ENCODE data around the gene FKBP11.

The FKBP11 gene

DNA sequence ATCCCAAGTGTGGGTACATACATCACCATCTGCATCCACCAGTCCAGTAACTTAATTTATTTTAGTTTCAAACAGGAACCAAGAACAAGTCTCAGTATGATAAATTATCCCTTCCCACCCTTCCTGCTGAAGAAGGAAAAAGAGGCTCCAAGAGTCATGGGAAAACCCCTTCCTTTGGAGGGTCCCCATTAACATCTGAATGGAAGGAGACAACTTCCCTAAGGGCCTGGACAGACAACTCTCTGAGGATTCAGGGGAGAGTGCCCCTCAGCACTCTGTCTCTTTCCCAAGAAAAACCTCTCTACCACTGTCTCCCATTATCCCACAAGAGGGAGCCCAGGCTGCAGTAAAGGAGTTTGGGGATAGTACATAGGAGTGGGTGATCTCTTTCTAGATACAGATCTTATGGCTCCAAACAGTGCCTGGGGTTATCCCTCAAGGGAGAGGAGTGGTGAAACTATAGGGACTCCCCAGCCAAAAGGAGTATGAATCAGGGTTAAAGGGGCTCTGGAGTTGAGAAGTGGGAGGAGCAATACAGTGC, 40.1 kb upstream of the FKBP11 start:
- H3K9me3 ChIP-seq (ENCODE audit: insufficient read depth, low read length) = no peaks in the 10 kb centered on the region
- no peak overlapping the region for H3K27ac ChIP-seq (ENCODE audit: low read length)
- no peaks in the 10 kb centered on the region for H4K20me1 ChIP-seq (ENCODE audit: insufficient read depth, low read length)
- no peaks in the 10 kb centered on the region for H3K79me2 ChIP-seq (ENCODE audit: low read length)
- 0 out of 2 replicates have a peak overlapping the region, but pooled peaks have one; percentile 85 for H2AFZ ChIP-seq (ENCODE audit: low read depth, low read length)
- no peak overlapping the region for H3K4me3 ChIP-seq (ENCODE audit: low read length)
- peaks cover 50% of the 10 kb centered on the region for H3K4me1 ChIP-seq (ENCODE audit: low read length)
- no peaks in the 10 kb centered on the region for H3K27me3 ChIP-seq (ENCODE audit: low read depth, low read length)
- H3K4me2 ChIP-seq (ENCODE audit: low read length) = peak overlapping the region; percentile 60
- TF ChIP-seq EZH2phosphoT487 (IDR thresholded peaks at IDR 0.05; ENCODE audit: low read depth) = no peak
- TF ChIP-seq, protein P1, sequence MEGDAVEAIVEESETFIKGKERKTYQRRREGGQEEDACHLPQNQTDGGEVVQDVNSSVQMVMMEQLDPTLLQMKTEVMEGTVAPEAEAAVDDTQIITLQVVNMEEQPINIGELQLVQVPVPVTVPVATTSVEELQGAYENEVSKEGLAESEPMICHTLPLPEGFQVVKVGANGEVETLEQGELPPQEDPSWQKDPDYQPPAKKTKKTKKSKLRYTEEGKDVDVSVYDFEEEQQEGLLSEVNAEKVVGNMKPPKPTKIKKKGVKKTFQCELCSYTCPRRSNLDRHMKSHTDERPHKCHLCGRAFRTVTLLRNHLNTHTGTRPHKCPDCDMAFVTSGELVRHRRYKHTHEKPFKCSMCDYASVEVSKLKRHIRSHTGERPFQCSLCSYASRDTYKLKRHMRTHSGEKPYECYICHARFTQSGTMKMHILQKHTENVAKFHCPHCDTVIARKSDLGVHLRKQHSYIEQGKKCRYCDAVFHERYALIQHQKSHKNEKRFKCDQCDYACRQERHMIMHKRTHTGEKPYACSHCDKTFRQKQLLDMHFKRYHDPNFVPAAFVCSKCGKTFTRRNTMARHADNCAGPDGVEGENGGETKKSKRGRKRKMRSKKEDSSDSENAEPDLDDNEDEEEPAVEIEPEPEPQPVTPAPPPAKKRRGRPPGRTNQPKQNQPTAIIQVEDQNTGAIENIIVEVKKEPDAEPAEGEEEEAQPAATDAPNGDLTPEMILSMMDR (IDR thresholded peaks at IDR 0.05; ENCODE audit: low read depth, low read length) = no peak; the same call in 1 of the 2 replicates
- H3K9ac ChIP-seq (ENCODE audit: low read length) = peak overlapping the region; percentile 43; the same call in 1 of the 2 replicates
- H3K36me3 ChIP-seq (replicated peaks; ENCODE audit: low read depth, low read length) = no peaks in the 10 kb centered on the region

GRCh38 chr12:48961801-48962200, 36.5 kb upstream of the FKBP11 start:
- Histone ChIP-seq H3K36me3 (replicated peaks; ENCODE audit: low read depth, low read length) (no peaks in the 10 kb centered on the region), H4K20me1 (ENCODE audit: insufficient read depth, low read length) (no peaks in the 10 kb centered on the region), H3K4me3 (ENCODE audit: low read length) (no peak overlapping the region), H3K27ac (ENCODE audit: low read length) (no peak overlapping the region), H2AFZ (ENCODE audit: low read depth, low read length) (no peak overlapping the region), H3K9ac (ENCODE audit: low read length) (no peak overlapping the region), H3K4me2 (ENCODE audit: low read length) (no peak overlapping the region), H3K9me3 (ENCODE audit: insufficient read depth, low read length) (no peaks in the 10 kb centered on the region), H3K27me3 (ENCODE audit: low read depth, low read length) (no peaks in the 10 kb centered on the region), H3K79me2 (ENCODE audit: low read length) (peaks cover 5% of the 10 kb centered on the region), H3K4me1 (ENCODE audit: low read length) (peaks cover 25% of the 10 kb centered on the region)
- no peak for TF ChIP-seq EZH2phosphoT487 (IDR thresholded peaks at IDR 0.05; ENCODE audit: low read depth)
- TF ChIP-seq, protein P1 (IDR thresholded peaks at IDR 0.05; ENCODE audit: low read depth, low read length) = no peak

GRCh38 chr12:48961331-48961730, 36.0 kb upstream of the FKBP11 start:
- H3K4me1 ChIP-seq (ENCODE audit: low read length) = peaks cover 21% of the 10 kb centered on the region
- H3K9me3 ChIP-seq (ENCODE audit: insufficient read depth, low read length) = no peaks in the 10 kb centered on the region
- H3K4me3 ChIP-seq (ENCODE audit: low read length) = no peak overlapping the region
- TF ChIP-seq, protein P1 (IDR thresholded peaks at IDR 0.05; ENCODE audit: low read depth, low read length) = no peak
- no peak for TF ChIP-seq EZH2phosphoT487 (IDR thresholded peaks at IDR 0.05; ENCODE audit: low read depth)
- no peak overlapping the region for H2AFZ ChIP-seq (ENCODE audit: low read depth, low read length)
- no peaks in the 10 kb centered on the region for H3K27me3 ChIP-seq (ENCODE audit: low read depth, low read length)
- H3K79me2 ChIP-seq (ENCODE audit: low read length) = peaks cover 9% of the 10 kb centered on the region
- H3K4me2 ChIP-seq (ENCODE audit: low read length) = no peak overlapping the region
- no peaks in the 10 kb centered on the region for H4K20me1 ChIP-seq (ENCODE audit: insufficient read depth, low read length)
- no peaks in the 10 kb centered on the region for H3K36me3 ChIP-seq (replicated peaks; ENCODE audit: low read depth, low read length)
- no peak overlapping the region for H3K9ac ChIP-seq (ENCODE audit: low read length)
- no peak overlapping the region for H3K27ac ChIP-seq (ENCODE audit: low read length)

DNA sequence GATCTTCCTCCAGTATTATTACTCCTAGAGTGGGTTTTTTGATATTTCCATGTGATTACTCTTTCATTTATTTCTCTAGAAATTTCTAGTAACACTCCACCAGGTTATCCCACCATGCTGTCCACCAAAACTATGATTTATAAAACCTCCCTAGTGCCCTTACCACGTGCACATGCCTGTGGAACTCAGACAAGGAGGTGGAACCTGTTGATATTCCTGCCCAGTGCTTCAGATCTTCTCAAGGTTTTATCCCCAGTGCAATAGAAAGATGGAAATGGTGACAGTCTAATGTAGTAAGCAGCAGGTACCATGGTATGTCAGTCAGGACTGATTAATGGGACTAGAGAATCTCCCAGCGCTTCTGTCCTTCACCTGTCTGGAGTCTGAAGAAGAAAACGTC, 35.5 kb upstream of the FKBP11 start:
- no peak overlapping the region for H3K4me2 ChIP-seq (ENCODE audit: low read length)
- TF ChIP-seq EZH2phosphoT487 (IDR thresholded peaks at IDR 0.05; ENCODE audit: low read depth) = no peak
- TF ChIP-seq, protein P1 (IDR thresholded peaks at IDR 0.05; ENCODE audit: low read depth, low read length) = no peak
- no peaks in the 10 kb centered on the region for H3K9me3 ChIP-seq (ENCODE audit: insufficient read depth, low read length)
- H3K36me3 ChIP-seq (replicated peaks; ENCODE audit: low read depth, low read length) = peaks cover 1% of the 10 kb centered on the region
- H3K9ac ChIP-seq (ENCODE audit: low read length) = no peak overlapping the region
- peaks cover 4% of the 10 kb centered on the region; the same call in 1 of the 2 replicates for H4K20me1 ChIP-seq (ENCODE audit: insufficient read depth, low read length)
- H3K4me1 ChIP-seq (ENCODE audit: low read length) = peaks cover 21% of the 10 kb centered on the region
- peaks cover 14% of the 10 kb centered on the region for H3K79me2 ChIP-seq (ENCODE audit: low read length)
- no peak overlapping the region for H3K27ac ChIP-seq (ENCODE audit: low read length)
- H3K4me3 ChIP-seq (ENCODE audit: low read length) = no peak overlapping the region
- no peak overlapping the region for H2AFZ ChIP-seq (ENCODE audit: low read depth, low read length)
- H3K27me3 ChIP-seq (ENCODE audit: low read depth, low read length) = no peaks in the 10 kb centered on the region

Data from OCI-LY3 (cell line).